ENCODE results near the gene CSPG5.
A peak's percentile ranks its signal among the peaks of the same experiment; 100 is the strongest.

The CSPG5 gene

GRCh38 chr3:47515864-47516319 is 62.8 kb downstream of the CSPG5 start:
- DNase-seq (ENCODE audit: low read depth), result no peak
- H3K4me3 ChIP-seq (replicated peaks; ENCODE audit: low read depth, low read length), result no peak overlapping the region
- no peak for TF ChIP-seq CTCF (IDR thresholded peaks at IDR 0.05; ENCODE audit: low read length, missing control alignments)

- TF ChIP-seq CTCF (IDR thresholded peaks at IDR 0.05; ENCODE audit: low read length, missing control alignments), result no peak
- no peak for DNase-seq (ENCODE audit: low read depth)
- H3K4me3 ChIP-seq (replicated peaks; ENCODE audit: low read depth, low read length), result no peak overlapping the region
These were observed 63.6 kb downstream of the CSPG5 start for GRCh38 chr3:47515100-47515499.

GRCh38 chr3:47513125-47513929 is 65.3 kb downstream of the CSPG5 start, which contains the start of gene ELP6:
Gene ELP6, minus strand, starts transcription at chr3:47513712. Its CDS starts 122 bp downstream, at chr3:47513590.
- DNase-seq (ENCODE audit: low read depth), result peak; percentile 97
- peak; percentile 42 for TF ChIP-seq CTCF (IDR thresholded peaks at IDR 0.05; ENCODE audit: low read length, missing control alignments)
- H3K4me3 ChIP-seq (replicated peaks; ENCODE audit: low read depth, low read length), result peak within 1 kb of the TSS; percentile 91

- peak; percentile 18 for DNase-seq (ENCODE audit: low read depth)
- TF ChIP-seq CTCF (IDR thresholded peaks at IDR 0.05; ENCODE audit: low read length, missing control alignments), result no peak
- peak overlapping the region; percentile 91 for H3K4me3 ChIP-seq (replicated peaks; ENCODE audit: low read depth, low read length)
These were observed 66.1 kb downstream of the CSPG5 start for GRCh38 chr3:47512416-47513124.

All from fibroblast of pulmonary artery (primary cell).